Spleen (tissue), 11 donors: ENCODE results near the gene ATG5. TPM values are rescaled to one million over a fixed set of nuclear protein-coding genes. Genes with fewer than 3 reads are reported as not detected.
A peak's percentile ranks its signal among the peaks of the same experiment; 100 is the strongest.

ENCODE experiments used
- DNase-seq: peaks from one replicate; pipeline ENCODE4 v3.0.0-alpha.2; 2020
- H3K27ac ChIP-seq, 8 donors: fragments of 200-600 bp; sonication (generic) in 7 of 8; 1 replicate in 4 of 8; 2 replicates in 4 of 8; pipeline versions ENCODE4 v1.5.0 to v1.8.0; 2016 to 2021; ENCODE audit warnings: inconsistent platforms in 4 of 8, mild to moderate bottlenecking in 4 of 8, moderate library complexity in 1 of 8
- H3K27me3 ChIP-seq, 7 donors: fragments of 200-600 bp; sonication (generic) in 6 of 7; replicated peaks in 1 of 7; 1 replicate in 4 of 7; 2 replicates in 3 of 7; pipeline versions ENCODE4 v1.5.0 to v1.8.0; 2016 to 2021; ENCODE audit warnings: inconsistent platforms in 3 of 7, mild to moderate bottlenecking in 1 of 7
- H3K36me3 ChIP-seq, 6 donors: fragments of 200-600 bp; sonication (generic) in 5 of 6; 1 replicate in 4 of 6; 2 replicates in 2 of 6; pipeline versions ENCODE4 v1.5.0 to v1.8.0; 2016 to 2021; ENCODE audit warnings: inconsistent platforms in 2 of 6
- H3K4me1 ChIP-seq, 6 donors: fragments of 200-600 bp; sonication (generic) in 5 of 6; 1 replicate in 3 of 6; 2 replicates in 3 of 6; pipeline versions ENCODE4 v1.5.0 to v1.8.0; 2016 to 2021; ENCODE audit warnings: inconsistent platforms in 3 of 6
- H3K4me3 ChIP-seq, 8 donors: fragments of 200-600 bp; sonication (generic) in 7 of 8; 1 replicate in 4 of 8; 2 replicates in 4 of 8; pipeline versions ENCODE4 v1.5.0 to v1.8.0; 2016 to 2021; ENCODE audit warnings: inconsistent platforms in 4 of 8, mild to moderate bottlenecking in 4 of 8, moderate library complexity in 2 of 8
- H3K9me3 ChIP-seq, 8 donors: fragments of 200-600 bp; sonication (generic) in 7 of 8; 1 replicate in 4 of 8; 2 replicates in 4 of 8; pipeline versions ENCODE4 v1.5.0 to v1.8.0; 2016 to 2021; ENCODE audit warnings: inconsistent platforms in 4 of 8
- CTCF ChIP-seq, 11 experiments: fragments of 200-600 bp in 7 of 11; fragments of 450-650 bp in 4 of 11; sonication (generic) in 4 of 11; IDR thresholded peaks in 8 of 11; conservative IDR thresholded peaks in 3 of 11; 1 replicate in 7 of 11; 2 replicates in 4 of 11; pipeline versions ENCODE4 v1.4.0 to v1.8.0; 2016 to 2021; ENCODE audit warnings: antibody characterized with exemption in 11 of 11, inconsistent platforms in 4 of 11, mild to moderate bottlenecking in 1 of 11
- POLR2A ChIP-seq, 3 donors: fragments of 450-650 bp; IDR thresholded peaks; one replicate each; pipeline ENCODE4 v1.5.1; 2017; ENCODE audit warnings: antibody characterized with exemption in 3 of 3, mild to moderate bottlenecking in 1 of 3
- POLR2AphosphoS5 ChIP-seq, 3 donors: sonication (generic); formaldehyde crosslinking; IDR thresholded peaks; one replicate each; pipeline ENCODE4 v1.5.1; 2017; ENCODE audit warnings: antibody characterized with exemption in 3 of 3
- WGBS, 5 donors: extraction: QIAGEN DNeasy Blood & Tissue Kit in 3 of 5; methylation state at CpG; one replicate each; pipeline versions ENCODE4 v1.1.5 to v1.1.7; 2013 to 2018; 5-methylcytosine and 5-hydroxymethylcytosine counted together
- intact Hi-C: fragments of 100-400 bp; cut with DNase I; formaldehyde crosslinking; loops from one replicate; pipeline ENCODE4 v1.15.0; 2023; ENCODE audit warnings: low total_unique reads
- polyA plus RNA-seq, 3 donors: library from polyadenylated mRNA; stranded (reverse); fragments of 200-250 nt; gene quantifications; one replicate each; pipeline ENCODE4 v1.2.1, GENCODE V29; 2013
- total RNA-seq, 7 donors: library from RNA; depleted of rRNA in 3 of 7; stranded (reverse); fragments of >200 nt in 3 of 7; fragmentation: NEBNext Ultra II Directional in 4 of 7; extraction: Animal tissue kit (Norgen Biotek cat#: 25700) in 4 of 7; gene quantifications; one replicate each; pipeline versions ENCODE4 v1.1.0 to v1.2.1, GENCODE V29; 2016 to 2021
- donor health status: healthy with polysubstance abuse.
- donor health status: DM: no; HTN: no; CAD: no; lungs with moderate emphysema.
- donor health status: DM: no; HTN: no; CAD: no.
- donor health status: Bipolar disorder and iron deficiency.
- donor health status: healthy.
- donor health status: DM: no; HTN: no; CAD: no.
- donor health status: DM: yes; HTN: yes; CAD: no.

The ATG5 gene
- total and polyA plus RNA-seq, 10 donors, result 12.1 to 41.6 (median 27.7) TPM

- Histone ChIP-seq H3K4me3 (no peak overlapping the region), H3K27ac (no peak overlapping the region), H3K36me3 (peaks cover 0 to 7% (median 0%) of the 10 kb centered on the region in 6 donors), H3K4me1 (peaks cover 0 to 23% (median 0%) of the 10 kb centered on the region in 6 donors), H3K27me3 (no peaks in the 10 kb centered on the region), H3K9me3 (no peaks in the 10 kb centered on the region)
- DNase-seq, result no peak
- WGBS, 5 donors, result 73 to 78% (median 75%) methylated on average over 3 of the region's 3 CpGs
- TF ChIP-seq POLR2AphosphoS5 (IDR thresholded peaks at IDR 0.05) (no peak), POLR2A (IDR thresholded peaks at IDR 0.05) (no peak), CTCF (IDR thresholded peaks at IDR 0.05 in 8 of 11, conservative IDR thresholded peaks at IDR 0.05 in 3 of 11) (peak in 5 of 11 experiments; percentile 27 to 59 (median 35))
- intact Hi-C loops, result no loop called here
Measured at GRCh38 chr6:106300944-106301343, 24.6 kb downstream of the ATG5 start.

GRCh38 chr6:106300020-106300780 lies 25.4 kb downstream of the ATG5 start:
- no peak for TF ChIP-seq CTCF (IDR thresholded peaks at IDR 0.05 in 8 of 11, conservative IDR thresholded peaks at IDR 0.05 in 3 of 11)
- no peak for TF ChIP-seq POLR2A (IDR thresholded peaks at IDR 0.05)
- TF ChIP-seq POLR2AphosphoS5 (IDR thresholded peaks at IDR 0.05), result no peak
- peaks cover 0 to 7% (median 0%) of the 10 kb centered on the region in 6 donors for H3K36me3 ChIP-seq
- DNase-seq, result no peak
- no peak overlapping the region for H3K4me3 ChIP-seq
- intact Hi-C loops, result no loop called here
- H3K27ac ChIP-seq, result no peak overlapping the region
- peaks cover 0 to 23% (median 0%) of the 10 kb centered on the region in 6 donors for H3K4me1 ChIP-seq
- no peaks in the 10 kb centered on the region for H3K27me3 ChIP-seq
- H3K9me3 ChIP-seq, result no peaks in the 10 kb centered on the region
- 82 to 92% (median 91%) methylated on average over 4 of the region's 4 CpGs for WGBS, 5 donors

GRCh38 chr6:106293116-106293515 lies 32.4 kb downstream of the ATG5 start:
- Histone ChIP-seq H3K27ac (no peak overlapping the region), H3K36me3 (peaks cover 2 to 32% (median 23%) of the 10 kb centered on the region in 6 donors), H3K4me3 (no peak overlapping the region), H3K27me3 (no peaks in the 10 kb centered on the region), H3K9me3 (peaks cover 0 to 4% (median 0%) of the 10 kb centered on the region in 8 donors), H3K4me1 (peaks cover 0 to 8% (median 0%) of the 10 kb centered on the region in 6 donors)
- DNase-seq, result no peak
- 94 to 100% (median 97%) methylated on average over 1 of the region's 1 CpG for WGBS, 5 donors
- intact Hi-C loops, result loop anchor here (10.0 kb wide), 1 partner anchor 808 kb away; no protein-coding TSS in a partner anchor
- TF ChIP-seq POLR2AphosphoS5 (IDR thresholded peaks at IDR 0.05) (no peak), CTCF (IDR thresholded peaks at IDR 0.05 in 8 of 11, conservative IDR thresholded peaks at IDR 0.05 in 3 of 11) (no peak), POLR2A (IDR thresholded peaks at IDR 0.05) (no peak)

- no peak overlapping the region for H3K27ac ChIP-seq
- H3K36me3 ChIP-seq, result peaks cover 2 to 32% (median 23%) of the 10 kb centered on the region in 6 donors
- WGBS, 5 donors, result 93 to 100% (median 95%) methylated on average over 1 of the region's 1 CpG
- no peaks in the 10 kb centered on the region for H3K27me3 ChIP-seq
- no peak for DNase-seq
- H3K9me3 ChIP-seq, result peaks cover 0 to 4% (median 0%) of the 10 kb centered on the region in 8 donors
- TF ChIP-seq POLR2A (IDR thresholded peaks at IDR 0.05), result no peak
- TF ChIP-seq POLR2AphosphoS5 (IDR thresholded peaks at IDR 0.05), result no peak
- no peak for TF ChIP-seq CTCF (IDR thresholded peaks at IDR 0.05 in 8 of 11, conservative IDR thresholded peaks at IDR 0.05 in 3 of 11)
- H3K4me3 ChIP-seq, result no peak overlapping the region
- H3K4me1 ChIP-seq, result peaks cover 0 to under 1% (median 0%) of the 10 kb centered on the region in 6 donors
- intact Hi-C loops, result loop anchor here (10.0 kb wide), 1 partner anchor 806 kb away; no protein-coding TSS in a partner anchor
Measured at GRCh38 chr6:106290954-106291353, 34.6 kb downstream of the ATG5 start.
